GM19455 (cell line): ENCODE data around the gene RAB36.
A peak's percentile ranks its signal among the peaks of the same experiment; 100 is the strongest.

ENCODE experiments used
- ATAC-seq: cut with Tn5 transposase; IDR thresholded peaks from one replicate; pipeline ENCODE4 v1.9.1; 2021; ENCODE audit not compliant: unreplicated experiment

The RAB36 gene

GRCh38 chr22:23180301-23180892 is 35.1 kb downstream of the RAB36 start, which contains the start of gene BCR:
Gene BCR (plus strand): TSS chr22:23180509. CDS start chr22:23180961, 452 bp downstream.
- ATAC-seq: peak; percentile 57

- ATAC-seq: no peak
Observed at GRCh38 chr22:23180893-23181720, 35.8 kb downstream of the RAB36 start.

GRCh38 chr22:23181721-23182308 is 36.5 kb downstream of the RAB36 start:
- ATAC-seq: no peak

GRCh38 chr22:23182309-23183060 is 37.2 kb downstream of the RAB36 start:
- no peak for ATAC-seq

- ATAC-seq: no peak
Observed at GRCh38 chr22:23183061-23183698, 37.9 kb downstream of the RAB36 start.

- no peak for ATAC-seq
Observed at GRCh38 chr22:23184100-23184763, 39.0 kb downstream of the RAB36 start.

GRCh38 chr22:23184764-23185113 is 39.5 kb downstream of the RAB36 start:
- no peak for ATAC-seq

- no peak for ATAC-seq
Observed at GRCh38 chr22:23187211-23187610, 41.9 kb downstream of the RAB36 start.

GRCh38 chr22:23187871-23188700 is 42.8 kb downstream of the RAB36 start:
- no peak for ATAC-seq

- ATAC-seq: no peak
Observed at GRCh38 chr22:23190526-23190925, 45.2 kb downstream of the RAB36 start.

GRCh38 chr22:23192133-23192532 is 46.9 kb downstream of the RAB36 start:
- ATAC-seq: no peak

- ATAC-seq: no peak
Observed at GRCh38 chr22:23192558-23192957, 47.3 kb downstream of the RAB36 start.

GRCh38 chr22:23193196-23193827 is 48.0 kb downstream of the RAB36 start:
- no peak for ATAC-seq

- ATAC-seq: no peak
Observed at GRCh38 chr22:23193882-23194281, 48.6 kb downstream of the RAB36 start.

- ATAC-seq: no peak
Observed at GRCh38 chr22:23196165-23196564, 50.9 kb downstream of the RAB36 start.

- no peak for ATAC-seq
Observed at GRCh38 chr22:23197836-23198235, 52.6 kb downstream of the RAB36 start.

- no peak for ATAC-seq
Observed at GRCh38 chr22:23199159-23199558, 53.9 kb downstream of the RAB36 start.

GRCh38 chr22:23200898-23201297 is 55.6 kb downstream of the RAB36 start:
- no peak for ATAC-seq

- ATAC-seq: no peak
Observed at GRCh38 chr22:23202812-23203451, 57.7 kb downstream of the RAB36 start.
